ENCODE results near the gene CYP4F11.
"Not testable (repeated sequence)": the region's sequence is repeated elsewhere in the genome, so short reads cannot be mapped to it uniquely, and the experiment has no call there.

Gene CYP4F11

GRCh38 chr19:15883329-15883728 is 51.0 kb downstream of the CYP4F11 start:
- DNase-seq (ENCODE audit: low read depth) = not testable (repeated sequence)

GRCh38 chr19:15874821-15875474 is 59.4 kb downstream of the CYP4F11 start:
- DNase-seq (ENCODE audit: low read depth) = no peak

DNA sequence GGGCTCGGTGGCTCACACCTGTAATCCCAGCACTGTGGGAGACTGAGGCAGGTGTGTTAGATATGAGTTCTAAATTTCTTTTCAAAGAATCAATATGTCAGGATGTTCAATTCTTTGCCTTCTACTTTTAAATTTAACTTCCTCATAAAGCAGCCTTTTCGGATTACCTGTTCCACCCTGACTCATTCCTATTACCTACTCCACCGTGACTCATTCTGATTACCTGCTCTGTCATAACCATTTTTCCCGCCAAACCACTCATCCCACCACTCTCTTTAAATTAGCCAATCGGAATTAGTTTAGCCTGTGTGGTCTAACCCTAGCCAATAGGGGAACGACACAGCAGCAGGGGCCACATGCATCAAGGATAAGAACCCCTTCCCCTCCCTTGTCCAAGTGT is 60.6 kb downstream of the CYP4F11 start:
- DNase-seq (ENCODE audit: low read depth) = not testable (repeated sequence)

- DNase-seq (ENCODE audit: low read depth) = no peak
Measured at GRCh38 chr19:15871570-15871969, 62.8 kb downstream of the CYP4F11 start.

- no peak for DNase-seq (ENCODE audit: low read depth)
Measured at GRCh38 chr19:15869873-15870272, 64.5 kb downstream of the CYP4F11 start.

DNA sequence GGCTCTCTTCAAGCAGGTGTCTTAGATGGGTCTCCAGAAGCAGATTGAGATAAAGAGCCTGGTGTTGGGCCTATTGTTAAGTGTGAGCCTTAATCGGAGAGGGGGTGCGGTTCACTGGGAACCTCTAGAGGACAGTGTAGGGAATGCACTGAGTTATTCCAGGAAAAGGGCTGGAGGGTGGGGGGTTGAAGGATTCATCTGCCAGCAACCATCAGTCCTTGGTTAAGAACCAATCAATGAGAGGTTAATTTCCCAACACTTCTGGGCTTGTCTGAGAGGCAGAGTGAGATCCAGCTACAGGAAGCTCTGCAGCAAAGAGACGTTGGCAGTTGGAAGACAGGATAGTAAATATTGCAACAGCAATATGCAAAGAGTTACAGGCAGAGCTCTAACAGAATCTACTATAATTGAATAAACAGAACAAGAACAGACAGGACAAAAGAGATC is 65.2 kb downstream of the CYP4F11 start:
- DNase-seq (ENCODE audit: low read depth) = no peak

DNA sequence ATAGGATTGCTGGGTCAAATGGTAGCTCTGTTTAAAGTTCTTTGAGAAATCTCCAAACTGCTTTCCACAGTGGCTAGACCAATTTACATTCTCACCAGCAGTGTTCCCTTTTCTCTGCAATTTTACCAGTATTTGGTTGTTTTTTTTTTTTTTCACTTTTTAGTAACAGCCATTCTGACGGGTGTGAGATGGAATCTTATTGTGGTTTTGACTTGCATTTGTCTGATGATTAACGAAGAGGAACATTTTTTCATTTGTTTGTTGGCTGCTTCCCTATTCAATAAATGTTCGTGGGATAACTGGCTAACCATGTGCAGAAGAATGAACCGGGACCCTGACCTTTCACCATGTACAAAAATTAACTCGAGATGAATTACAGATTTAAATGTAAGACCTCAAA is 67.7 kb downstream of the CYP4F11 start:
- DNase-seq (ENCODE audit: low read depth) = no peak

DNA sequence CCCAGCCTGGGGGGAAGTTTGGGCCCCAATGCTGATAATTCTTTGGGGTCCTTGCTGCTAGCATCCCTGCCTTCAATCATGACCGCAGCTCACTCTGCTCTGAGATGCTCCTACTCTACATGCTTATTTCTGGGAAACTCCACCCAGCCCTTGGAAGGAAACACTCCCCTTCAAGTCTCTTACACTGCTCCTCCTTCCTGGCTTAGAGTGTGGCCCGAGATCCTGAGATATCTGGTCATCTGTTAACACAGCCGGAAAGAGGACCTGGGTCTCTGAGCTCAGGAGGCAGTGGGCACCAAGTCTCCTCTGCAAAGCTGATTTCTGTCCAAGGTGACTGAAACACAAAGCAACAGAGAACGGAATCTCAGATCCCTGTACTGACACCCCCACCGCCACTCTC is 69.5 kb downstream of the CYP4F11 start:
- DNase-seq (ENCODE audit: low read depth) = no peak

DNA sequence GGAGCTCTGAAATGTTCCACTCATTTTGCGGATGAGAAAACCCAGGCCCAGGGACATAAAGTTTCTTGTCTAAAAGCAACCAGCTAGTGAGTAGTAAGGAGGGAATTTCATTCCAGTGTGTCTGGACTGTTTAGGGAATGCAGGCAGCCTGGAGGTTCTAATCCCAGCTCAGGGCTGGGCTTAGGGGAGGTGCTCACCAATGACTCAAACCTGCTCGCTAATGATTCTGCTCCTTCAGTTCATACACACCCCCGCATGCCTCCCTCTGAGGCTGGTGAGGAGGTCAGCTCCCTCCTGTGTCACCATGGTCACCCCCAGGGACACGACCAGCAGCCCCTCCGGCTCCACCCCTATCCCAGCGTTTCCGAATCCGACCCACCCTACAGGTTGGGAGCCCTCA is 71.1 kb downstream of the CYP4F11 start:
- no peak for DNase-seq (ENCODE audit: low read depth)

DNA sequence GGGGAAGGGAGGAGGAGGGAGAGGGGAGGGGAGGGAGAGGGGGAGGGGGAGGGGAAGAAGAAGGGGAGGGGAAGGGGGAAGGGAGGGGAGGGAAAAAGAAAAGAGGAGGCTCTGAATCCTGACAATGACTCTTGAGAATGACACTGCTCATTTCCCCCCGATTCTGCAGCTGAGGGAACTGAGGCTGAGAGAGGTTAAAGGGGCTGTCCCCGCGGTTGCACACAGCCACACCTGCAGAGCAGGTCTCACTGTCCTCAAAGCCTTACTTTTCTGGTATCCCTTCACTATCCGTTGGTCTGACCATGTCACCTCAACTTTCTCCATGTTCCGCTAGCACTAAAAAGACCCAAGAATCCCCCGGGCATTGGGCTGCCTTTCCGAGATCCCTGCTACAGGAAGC is 71.9 kb downstream of the CYP4F11 start:
- DNase-seq (ENCODE audit: low read depth) = no peak
